GM19328 (cell line): ENCODE data around the gene MOB3A.
A peak's percentile ranks its signal among the peaks of the same experiment; 100 is the strongest.
"Not testable (repeated sequence)": the region's sequence is repeated elsewhere in the genome, so short reads cannot be mapped to it uniquely, and the experiment has no call there.

Source experiments
- ATAC-seq: cut with Tn5 transposase; IDR thresholded peaks from one replicate; pipeline ENCODE4 v1.9.1; 2021; ENCODE audit warnings: mild to moderate bottlenecking, moderate library complexity; ENCODE audit not compliant: unreplicated experiment

Gene MOB3A

GRCh38 chr19:2096034-2096479 lies at the start of gene MOB3A:
MOB3A (minus strand) TSS chr19:2096326; CDS start chr19:2078560, 17,766 bp downstream.
- ATAC-seq = peak; percentile 26

- no peak for ATAC-seq
Observed at GRCh38 chr19:2145831-2146241, 49.7 kb upstream of the MOB3A start.

- ATAC-seq = no peak
Observed at GRCh38 chr19:2144190-2144589, 48.1 kb upstream of the MOB3A start.

GRCh38 chr19:2142173-2142829 lies 46.2 kb upstream of the MOB3A start:
- ATAC-seq = no peak

- no peak for ATAC-seq
Observed at GRCh38 chr19:2140138-2140569, 44.0 kb upstream of the MOB3A start.

- ATAC-seq = no peak
Observed at GRCh38 chr19:2139385-2140137, 43.4 kb upstream of the MOB3A start.

GRCh38 chr19:2138061-2138728 lies 42.1 kb upstream of the MOB3A start:
- ATAC-seq = no peak

- no peak for ATAC-seq
Observed at GRCh38 chr19:2136796-2137195, 40.7 kb upstream of the MOB3A start.

- no peak for ATAC-seq
Observed at GRCh38 chr19:2135474-2136402, 39.6 kb upstream of the MOB3A start.

- ATAC-seq = no peak
Observed at GRCh38 chr19:2132731-2133490, 36.8 kb upstream of the MOB3A start.

GRCh38 chr19:2132191-2132590 lies 36.1 kb upstream of the MOB3A start:
- ATAC-seq = no peak

GRCh38 chr19:2131012-2131975 lies 35.2 kb upstream of the MOB3A start:
- ATAC-seq = not testable (repeated sequence)

- no peak for ATAC-seq
Observed at GRCh38 chr19:2129892-2130770, 34.0 kb upstream of the MOB3A start.

GRCh38 chr19:2129486-2129885 lies 33.4 kb upstream of the MOB3A start:
- ATAC-seq = no peak

- ATAC-seq = no peak
Observed at GRCh38 chr19:2129022-2129421, 32.9 kb upstream of the MOB3A start.

- not testable (repeated sequence) for ATAC-seq
Observed at GRCh38 chr19:2128252-2128651, 32.1 kb upstream of the MOB3A start.

GRCh38 chr19:2127758-2128157 lies 31.6 kb upstream of the MOB3A start:
- no peak for ATAC-seq
